ENCODE measurements around the gene ATP6V0C. TPM values are rescaled to one million over a fixed set of nuclear protein-coding genes. Genes with fewer than 3 reads are reported as not detected.

ATP6V0C gene
- polyA plus RNA-seq, 3 donors: 176 to 310 (median 187) TPM

DNA sequence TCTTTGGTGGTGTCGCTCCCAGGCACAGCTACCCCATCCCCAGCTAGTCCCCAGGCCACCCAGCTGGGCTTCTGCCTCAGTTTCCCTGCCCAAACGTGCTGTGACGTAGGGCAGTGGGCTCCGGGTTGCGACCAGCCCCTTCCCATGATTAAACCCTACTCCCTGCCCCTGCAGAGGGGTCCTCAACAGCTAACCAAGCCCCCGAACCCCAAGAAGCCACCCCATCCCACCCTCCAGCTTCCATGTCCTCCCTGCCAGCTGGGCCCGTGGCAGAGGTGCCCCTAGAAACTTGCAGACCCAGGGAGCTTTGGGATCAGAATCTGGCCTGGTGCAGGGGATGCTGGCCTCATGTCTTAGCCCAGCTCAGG, 43.5 kb upstream of the ATP6V0C start:
- H3K36me3 Mint-ChIP-seq: peaks cover 5 to 12% of the 10 kb centered on the region in 2 donors
- Histone ChIP-seq H3K4me3 (replicated peaks in 1 of 3; ENCODE audit: low read depth in 2 of 3, low read length in 3 of 3) (no peak overlapping the region), H4K20me1 (ENCODE audit: insufficient read depth, low read length) (peaks cover 30% of the 10 kb centered on the region), H3K27ac (ENCODE audit: low read depth in 1 of 2, low read length in 2 of 2) (no peak overlapping the region), H3K9me3 (replicated peaks in 1 of 2; ENCODE audit: control insufficient read depth in 1 of 2, insufficient read depth in 1 of 2, low read length in 2 of 2) (peaks cover 0 to 24% of the 10 kb centered on the region in 2 donors), H3K79me2 (ENCODE audit: insufficient read depth, low read length) (peaks cover 7% of the 10 kb centered on the region), H3K4me1 (ENCODE audit: control insufficient read depth in 1 of 2, insufficient read depth in 2 of 2, low read length in 2 of 2) (peaks cover 16 to 55% of the 10 kb centered on the region in 2 donors), H2AFZ (ENCODE audit: insufficient read depth, low read depth, low read length, poor library complexity, severe bottlenecking) (no peak overlapping the region), H3K4me2 (replicated peaks; ENCODE audit: extremely low read depth, low read length, poor library complexity, severe bottlenecking) (no peak overlapping the region), H3K9ac (ENCODE audit: insufficient read depth, low read length, poor library complexity, severe bottlenecking) (no peak overlapping the region), H3K36me3 (replicated peaks in 1 of 2; ENCODE audit: control insufficient read depth in 1 of 2, insufficient read depth in 2 of 2, low read length in 2 of 2) (no peaks in the 10 kb centered on the region), H3K27me3 (ENCODE audit: control insufficient read depth in 2 of 2, insufficient read depth in 2 of 2, low read length in 2 of 2) (peaks cover 45 to 59% of the 10 kb centered on the region in 2 donors)
- intact Hi-C loops (cut with micrococcal nuclease): loop anchor here (5.0 to 10.0 kb wide), 2 partner anchors 37 to 45 kb away; partner anchors contain the start of gene CCNF (in 1 of the 2)
- H3K27me3 Mint-ChIP-seq (ENCODE audit: low read depth in 3 of 3): peaks cover 56 to 74% (median 64%) of the 10 kb centered on the region in 3 donors
- TF ChIP-seq, protein P1, sequence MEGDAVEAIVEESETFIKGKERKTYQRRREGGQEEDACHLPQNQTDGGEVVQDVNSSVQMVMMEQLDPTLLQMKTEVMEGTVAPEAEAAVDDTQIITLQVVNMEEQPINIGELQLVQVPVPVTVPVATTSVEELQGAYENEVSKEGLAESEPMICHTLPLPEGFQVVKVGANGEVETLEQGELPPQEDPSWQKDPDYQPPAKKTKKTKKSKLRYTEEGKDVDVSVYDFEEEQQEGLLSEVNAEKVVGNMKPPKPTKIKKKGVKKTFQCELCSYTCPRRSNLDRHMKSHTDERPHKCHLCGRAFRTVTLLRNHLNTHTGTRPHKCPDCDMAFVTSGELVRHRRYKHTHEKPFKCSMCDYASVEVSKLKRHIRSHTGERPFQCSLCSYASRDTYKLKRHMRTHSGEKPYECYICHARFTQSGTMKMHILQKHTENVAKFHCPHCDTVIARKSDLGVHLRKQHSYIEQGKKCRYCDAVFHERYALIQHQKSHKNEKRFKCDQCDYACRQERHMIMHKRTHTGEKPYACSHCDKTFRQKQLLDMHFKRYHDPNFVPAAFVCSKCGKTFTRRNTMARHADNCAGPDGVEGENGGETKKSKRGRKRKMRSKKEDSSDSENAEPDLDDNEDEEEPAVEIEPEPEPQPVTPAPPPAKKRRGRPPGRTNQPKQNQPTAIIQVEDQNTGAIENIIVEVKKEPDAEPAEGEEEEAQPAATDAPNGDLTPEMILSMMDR (IDR thresholded peaks at IDR 0.05): no peak
- peak overlapping the region in 1 of 2 donors; percentile 86 for H3K4me3 Mint-ChIP-seq
- peaks cover 25% of the 10 kb centered on the region for H3K4me1 Mint-ChIP-seq
- 86% methylated on average over 6 of the region's 7 CpGs for WGBS (ENCODE audit: insufficient coverage)
- no peak for DNase-seq
- H3K27ac Mint-ChIP-seq: no peak overlapping the region
- H3K9me3 Mint-ChIP-seq: peaks cover 0 to 13% (median 7%) of the 10 kb centered on the region in 7 donors

DNA sequence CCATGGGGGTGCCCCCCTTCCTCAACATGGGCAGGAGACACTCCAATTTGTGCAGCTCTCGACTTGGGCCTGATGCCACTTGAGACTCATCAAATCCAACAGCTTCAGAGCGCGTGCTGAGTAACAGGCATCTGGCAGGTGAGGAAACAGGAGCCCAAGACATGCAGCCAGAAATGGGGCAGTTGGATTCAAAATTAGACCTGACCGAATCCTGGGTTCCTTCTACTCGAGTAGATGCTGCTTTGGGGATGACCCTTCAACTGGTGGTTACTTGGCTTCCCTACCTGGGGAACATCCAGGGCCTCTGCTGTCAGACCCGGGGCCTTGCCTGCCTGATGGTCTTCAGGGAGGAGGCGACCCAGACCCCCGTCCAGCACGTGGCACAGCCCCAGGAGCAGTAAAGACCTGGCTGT, 43.1 kb upstream of the ATP6V0C start:
- Mint-ChIP-seq H3K4me3 (peak overlapping the region in 1 of 2 donors; percentile 86), H3K9me3 (peaks cover 0 to 13% (median 7%) of the 10 kb centered on the region in 7 donors), H3K27me3 (ENCODE audit: low read depth in 3 of 3) (peaks cover 55 to 74% (median 64%) of the 10 kb centered on the region in 3 donors), H3K27ac (no peak overlapping the region), H3K4me1 (peaks cover 25% of the 10 kb centered on the region), H3K36me3 (peaks cover 5 to 12% of the 10 kb centered on the region in 2 donors)
- intact Hi-C loops (cut with micrococcal nuclease): loop anchor here (5.0 to 10.0 kb wide), 2 partner anchors 37 to 46 kb away; partner anchors contain the start of gene CCNF (in 1 of the 2)
- Histone ChIP-seq H3K4me2 (replicated peaks; ENCODE audit: extremely low read depth, low read length, poor library complexity, severe bottlenecking) (no peak overlapping the region), H3K27ac (ENCODE audit: low read depth in 1 of 2, low read length in 2 of 2) (no peak overlapping the region), H3K27me3 (ENCODE audit: control insufficient read depth in 2 of 2, insufficient read depth in 2 of 2, low read length in 2 of 2) (peaks cover 45 to 59% of the 10 kb centered on the region in 2 donors), H3K9ac (ENCODE audit: insufficient read depth, low read length, poor library complexity, severe bottlenecking) (no peak overlapping the region), H4K20me1 (ENCODE audit: insufficient read depth, low read length) (peaks cover 30% of the 10 kb centered on the region), H3K4me3 (replicated peaks in 1 of 3; ENCODE audit: low read depth in 2 of 3, low read length in 3 of 3) (no peak overlapping the region), H3K9me3 (replicated peaks in 1 of 2; ENCODE audit: control insufficient read depth in 1 of 2, insufficient read depth in 1 of 2, low read length in 2 of 2) (peaks cover 0 to 24% of the 10 kb centered on the region in 2 donors), H2AFZ (ENCODE audit: insufficient read depth, low read depth, low read length, poor library complexity, severe bottlenecking) (no peak overlapping the region), H3K79me2 (ENCODE audit: insufficient read depth, low read length) (peaks cover 10% of the 10 kb centered on the region), H3K36me3 (replicated peaks in 1 of 2; ENCODE audit: control insufficient read depth in 1 of 2, insufficient read depth in 2 of 2, low read length in 2 of 2) (no peaks in the 10 kb centered on the region), H3K4me1 (ENCODE audit: control insufficient read depth in 1 of 2, insufficient read depth in 2 of 2, low read length in 2 of 2) (peaks cover 18 to 59% of the 10 kb centered on the region in 2 donors)
- DNase-seq: no peak
- 37% methylated on average over 9 of the region's 9 CpGs for WGBS (ENCODE audit: insufficient coverage)
- TF ChIP-seq, protein P1 (IDR thresholded peaks at IDR 0.05): no peak

Measured in CD14-positive monocyte (primary cell).